OCI-LY1 (cell line): ENCODE results near the gene C1QTNF1.

Source experiments
- H2AFZ ChIP-seq: fragments of 200-600 bp; sonication (generic), shearing (Covaris generic); 2 replicates; pipeline ENCODE4 v1.6.0; 2014; ENCODE audit warnings: antibody characterized with exemption, mild to moderate bottlenecking, low read length
- H3F3A ChIP-seq: fragments of 200-600 bp; sonication (generic), shearing (Covaris generic); 2 replicates; pipeline ENCODE4 v1.6.0; 2014; ENCODE audit warnings: mild to moderate bottlenecking, antibody characterized with exemption, low read length, moderate library complexity; ENCODE audit not compliant: insufficient read depth
- H3K27ac ChIP-seq: fragments of 200-600 bp; sonication (generic); 2 replicates; pipeline ENCODE4 v1.5.1; 2014; ENCODE audit warnings: low read length, mixed run types, mild to moderate bottlenecking, low read depth; ENCODE audit not compliant: poor library complexity, severe bottlenecking
- H3K27me3 ChIP-seq: fragments of 200-600 bp; sonication (generic); 2 replicates; pipeline ENCODE4 v1.6.0; 2014; ENCODE audit warnings: antibody characterized with exemption, mild to moderate bottlenecking, low read length, moderate library complexity; ENCODE audit not compliant: insufficient read depth
- H3K36me3 ChIP-seq: fragments of 200-600 bp; sonication (generic); 2 replicates; pipeline ENCODE4 v1.6.1; 2014; ENCODE audit warnings: mild to moderate bottlenecking, antibody characterized with exemption, low read length, moderate library complexity, mixed read lengths; ENCODE audit not compliant: insufficient read depth
- H3K4me1 ChIP-seq: fragments of 200-600 bp; sonication (generic); 2 replicates; pipeline ENCODE4 v1.5.1; 2014; ENCODE audit warnings: mild to moderate bottlenecking, low read length, moderate library complexity; ENCODE audit not compliant: insufficient read depth, severe bottlenecking
- H3K4me2 ChIP-seq: fragments of 200-600 bp; sonication (generic), shearing (Covaris generic); 2 replicates; pipeline ENCODE4 v1.6.1; 2014; ENCODE audit warnings: low read length
- H3K4me3 ChIP-seq: fragments of 200-600 bp; sonication (generic); 2 replicates; pipeline ENCODE4 v1.5.1; 2014; ENCODE audit warnings: low read length, low read depth, mild to moderate bottlenecking, mixed read lengths; ENCODE audit not compliant: poor library complexity, severe bottlenecking
- H3K79me2 ChIP-seq: fragments of 200-600 bp; shearing (Covaris generic); 2 replicates; pipeline ENCODE4 v1.6.1; 2016; ENCODE audit warnings: mixed run types, low read length, mixed read lengths; ENCODE audit not compliant: insufficient read depth
- H3K9ac ChIP-seq: fragments of 200-600 bp; sonication (generic), shearing (Covaris generic); 2 replicates; pipeline ENCODE4 v1.6.1; 2014; ENCODE audit warnings: mild to moderate bottlenecking, low read length, mixed read lengths
- H3K9me2 ChIP-seq: fragments of 200-600 bp; sonication (generic), shearing (Covaris generic); 2 replicates; pipeline ENCODE4 v1.6.1; 2014; ENCODE audit warnings: low read depth, mild to moderate bottlenecking, low read length, mixed read lengths
- H3K9me3 ChIP-seq: fragments of 200-600 bp; shearing (Covaris generic); 2 replicates; pipeline ENCODE4 v1.6.1; 2014; ENCODE audit warnings: low read length, mixed read lengths
- H4K20me1 ChIP-seq: fragments of 200-600 bp; sonication (generic), shearing (Covaris generic); 2 replicates; pipeline ENCODE4 v1.6.0; 2016; ENCODE audit warnings: mild to moderate bottlenecking, low read length; ENCODE audit not compliant: insufficient read depth
- EZH2 ChIP-seq: fragments of 200-600 bp; sonication (generic), shearing (Covaris generic); IDR thresholded peaks from 2 replicates; pipeline ENCODE4 v1.8.0; 2017; ENCODE audit warnings: borderline replicate concordance, mixed run types, mild to moderate bottlenecking, antibody characterized with exemption, low read length, moderate library complexity, mixed read lengths
- TF ChIP-seq, protein P1 (sequence below): fragments of 200-600 bp; sonication (generic), shearing (Covaris generic); IDR thresholded peaks from 2 replicates; pipeline ENCODE4 v1.5.1; 2017; ENCODE audit warnings: mild to moderate bottlenecking, antibody characterized with exemption, low read length, moderate library complexity, mixed read lengths

Gene C1QTNF1

DNA sequence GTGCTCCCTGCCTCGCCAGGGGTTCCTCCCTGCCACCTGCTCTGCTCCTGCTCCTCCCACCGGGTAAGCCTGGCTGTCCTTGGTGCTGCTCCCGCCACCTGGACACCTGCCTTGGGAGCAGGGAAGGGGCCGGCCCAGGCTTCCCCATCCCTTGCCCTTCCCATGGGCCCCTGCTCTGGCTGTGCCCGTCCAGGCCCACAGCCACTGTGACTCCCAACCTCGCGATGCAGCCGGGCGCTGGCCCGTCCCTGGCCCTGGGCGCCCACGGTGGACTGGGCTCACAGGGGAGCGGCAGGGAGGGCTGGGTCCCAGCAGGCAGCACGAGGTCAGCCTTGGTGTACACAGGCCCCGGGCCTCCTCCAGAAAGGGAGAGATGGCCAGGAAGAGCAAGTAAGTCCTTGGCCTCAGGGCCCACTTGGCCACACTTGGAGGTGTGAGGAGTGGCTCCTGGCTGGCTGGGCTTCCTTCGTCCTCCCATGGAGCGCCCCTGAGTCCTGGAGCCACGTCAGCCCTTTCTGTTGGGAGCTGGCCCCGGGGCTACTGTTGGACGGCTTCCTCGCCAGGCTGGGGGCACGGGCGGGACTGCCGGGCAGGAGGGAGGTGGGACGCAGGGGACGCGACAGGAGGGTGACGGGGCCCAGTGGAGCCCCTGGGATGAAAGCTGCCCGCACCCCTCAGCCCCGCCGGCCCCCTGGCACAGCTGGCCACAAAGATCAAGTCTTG, 65.9 kb downstream of the C1QTNF1 start:
- Histone ChIP-seq H3K4me2 (no peak overlapping the region), H4K20me1 (no peaks in the 10 kb centered on the region), H3K27ac (no peak overlapping the region), H3F3A (no peaks in the 10 kb centered on the region), H2AFZ (no peak overlapping the region), H3K27me3 (no peaks in the 10 kb centered on the region), H3K9ac (no peak overlapping the region), H3K9me2 (no peaks in the 10 kb centered on the region), H3K79me2 (no peaks in the 10 kb centered on the region), H3K9me3 (no peaks in the 10 kb centered on the region), H3K4me3 (no peak overlapping the region), H3K36me3 (no peaks in the 10 kb centered on the region), H3K4me1 (no peaks in the 10 kb centered on the region)
- TF ChIP-seq, protein P1, sequence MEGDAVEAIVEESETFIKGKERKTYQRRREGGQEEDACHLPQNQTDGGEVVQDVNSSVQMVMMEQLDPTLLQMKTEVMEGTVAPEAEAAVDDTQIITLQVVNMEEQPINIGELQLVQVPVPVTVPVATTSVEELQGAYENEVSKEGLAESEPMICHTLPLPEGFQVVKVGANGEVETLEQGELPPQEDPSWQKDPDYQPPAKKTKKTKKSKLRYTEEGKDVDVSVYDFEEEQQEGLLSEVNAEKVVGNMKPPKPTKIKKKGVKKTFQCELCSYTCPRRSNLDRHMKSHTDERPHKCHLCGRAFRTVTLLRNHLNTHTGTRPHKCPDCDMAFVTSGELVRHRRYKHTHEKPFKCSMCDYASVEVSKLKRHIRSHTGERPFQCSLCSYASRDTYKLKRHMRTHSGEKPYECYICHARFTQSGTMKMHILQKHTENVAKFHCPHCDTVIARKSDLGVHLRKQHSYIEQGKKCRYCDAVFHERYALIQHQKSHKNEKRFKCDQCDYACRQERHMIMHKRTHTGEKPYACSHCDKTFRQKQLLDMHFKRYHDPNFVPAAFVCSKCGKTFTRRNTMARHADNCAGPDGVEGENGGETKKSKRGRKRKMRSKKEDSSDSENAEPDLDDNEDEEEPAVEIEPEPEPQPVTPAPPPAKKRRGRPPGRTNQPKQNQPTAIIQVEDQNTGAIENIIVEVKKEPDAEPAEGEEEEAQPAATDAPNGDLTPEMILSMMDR = no peak
- no peak for TF ChIP-seq EZH2

DNA sequence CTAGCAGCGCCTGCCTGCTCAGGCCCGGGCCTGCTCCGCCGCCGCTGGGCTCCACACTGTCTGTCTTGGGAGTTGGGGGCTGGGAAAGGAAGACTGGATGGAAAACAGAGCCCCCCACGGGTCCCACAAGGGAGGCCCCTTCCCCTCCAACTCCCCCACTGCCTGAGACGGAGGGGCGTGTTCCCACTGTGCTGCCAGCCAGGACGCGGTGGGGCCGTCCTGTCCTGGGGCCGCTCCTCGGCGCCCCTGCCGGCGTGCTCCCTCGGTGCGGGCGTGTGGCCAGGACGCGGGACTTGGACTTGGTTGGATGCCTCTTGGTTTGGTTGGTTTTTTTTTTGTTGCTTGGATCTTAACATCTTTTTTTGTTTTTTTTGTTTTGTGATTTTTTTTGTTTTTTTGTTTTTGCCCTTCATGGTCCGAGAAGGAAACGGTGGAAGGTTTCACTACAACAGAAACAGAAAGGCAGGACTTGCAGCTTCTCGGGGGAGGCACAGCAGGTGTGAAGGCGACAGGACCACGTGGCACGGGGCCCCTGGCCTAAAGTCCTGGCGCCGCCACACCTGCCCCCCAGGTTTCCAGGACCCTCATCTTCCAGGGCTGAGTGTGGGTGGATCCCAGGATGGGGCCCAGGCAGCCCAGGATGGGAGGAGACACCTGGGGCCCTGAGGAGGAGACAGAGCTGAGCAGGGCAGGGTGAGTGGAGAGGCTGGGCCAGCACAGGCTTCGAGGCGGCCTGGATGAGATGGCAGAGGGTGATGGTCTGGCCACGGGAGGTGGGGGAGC, 66.7 kb downstream of the C1QTNF1 start:
- H3K9ac ChIP-seq = no peak overlapping the region
- H3K4me3 ChIP-seq = no peak overlapping the region
- H2AFZ ChIP-seq = no peak overlapping the region
- H3K79me2 ChIP-seq = no peaks in the 10 kb centered on the region
- no peaks in the 10 kb centered on the region for H3K4me1 ChIP-seq
- H3K36me3 ChIP-seq = no peaks in the 10 kb centered on the region
- TF ChIP-seq, protein P1 = no peak; the same call in 1 of the 2 replicates
- TF ChIP-seq EZH2 = no peak
- H3K4me2 ChIP-seq = no peak overlapping the region
- H3K27ac ChIP-seq = no peak overlapping the region
- no peaks in the 10 kb centered on the region for H3K9me2 ChIP-seq
- H3K27me3 ChIP-seq = no peaks in the 10 kb centered on the region
- no peaks in the 10 kb centered on the region for H3F3A ChIP-seq
- no peaks in the 10 kb centered on the region for H4K20me1 ChIP-seq
- no peaks in the 10 kb centered on the region for H3K9me3 ChIP-seq

GRCh38 chr17:79091226-79091670, 67.3 kb downstream of the C1QTNF1 start:
- Histone ChIP-seq H3K9ac (no peak overlapping the region), H3K27me3 (no peaks in the 10 kb centered on the region), H2AFZ (no peak overlapping the region), H3K36me3 (no peaks in the 10 kb centered on the region), H3K4me1 (no peaks in the 10 kb centered on the region), H3K4me2 (no peak overlapping the region), H3K79me2 (no peaks in the 10 kb centered on the region), H3K27ac (no peak overlapping the region), H3K9me2 (no peaks in the 10 kb centered on the region), H3K4me3 (no peak overlapping the region), H3F3A (no peaks in the 10 kb centered on the region), H3K9me3 (no peaks in the 10 kb centered on the region), H4K20me1 (no peaks in the 10 kb centered on the region)
- no peak for TF ChIP-seq EZH2
